H1 (cell line): ENCODE results near the gene FAM168B. TPM values are rescaled to one million over a fixed set of nuclear protein-coding genes. Genes with fewer than 3 reads are reported as not detected.

Experiments
- CTCF ChIA-PET: fragments of 300-600 bp; sonication (Branson Sonifier 250); formaldehyde crosslinking; loops from one replicate; lab custom pipeline; 2021; ENCODE audit not compliant: partially characterized antibody; lab: Charles Lee
- POLR2A ChIA-PET: fragments of 300-600 bp; sonication (Branson Sonifier 250); formaldehyde crosslinking; loops from one replicate; lab custom pipeline; 2021; ENCODE audit warnings: inconsistent platforms; ENCODE audit not compliant: partially characterized antibody; lab: Charles Lee
- DNase-seq, 2 experiments: peaks; one replicate each; pipeline versions ENCODE4 v3.0.0 to v3.0.0-alpha.2; 2010 to 2022; ENCODE audit warnings: low spot score in 2 of 2, low read depth in 1 of 2, mixed read lengths in 1 of 2
- FAIRE-seq: peaks from 2 replicates; lab custom pipeline; 2011; peaks lifted over from hg19 to GRCh38; lab: Jason Lieb, UNC
- H2AFZ ChIP-seq: 2 replicates; pipeline ENCODE4 v1.8.1; 2012; ENCODE audit warnings: low read length, inconsistent platforms
- H2AK5ac ChIP-seq: 2 replicates; pipeline ENCODE4 v1.6.1; 2013; ENCODE audit warnings: low read depth, low read length
- H2BK120ac ChIP-seq: replicated peaks from 2 replicates; pipeline ENCODE3; 2013; ENCODE audit warnings: low read depth, low read length, inconsistent platforms
- H2BK12ac ChIP-seq: 2 replicates; pipeline ENCODE4 v1.6.1; 2013; ENCODE audit warnings: low read depth, low read length
- H2BK15ac ChIP-seq: 2 replicates; pipeline ENCODE4 v1.6.1; 2013; ENCODE audit warnings: low read length
- H2BK20ac ChIP-seq: 2 replicates; pipeline ENCODE4 v1.6.1; 2013; ENCODE audit warnings: low read length
- H2BK5ac ChIP-seq: 2 replicates; pipeline ENCODE4 v1.6.1; 2013; ENCODE audit warnings: low read depth, low read length
- H3K14ac ChIP-seq: 2 replicates; pipeline ENCODE4 v1.6.1; 2013; ENCODE audit warnings: inconsistent platforms; ENCODE audit not compliant: insufficient read length
- H3K18ac ChIP-seq: 2 replicates; pipeline ENCODE4 v1.6.1; 2013; ENCODE audit warnings: low read length; ENCODE audit errors: extremely low read depth
- H3K23ac ChIP-seq: 2 replicates; pipeline ENCODE4 v1.6.1; 2013; ENCODE audit warnings: inconsistent platforms; ENCODE audit not compliant: insufficient read length
- H3K23me2 ChIP-seq: 2 replicates; pipeline ENCODE4 v1.6.1; 2013; ENCODE audit warnings: low read depth, low read length
- H3K27ac ChIP-seq: 2 replicates; pipeline ENCODE4 v1.6.1; 2011; ENCODE audit warnings: low read depth, low read length, inconsistent platforms
- H3K27me3 ChIP-seq, 4 experiments: replicated peaks in 1 of 4; 1 replicate in 1 of 4; 2 replicates in 3 of 4; pipeline versions ENCODE4 v1.6.1 to v1.8.1; 2011 to 2013; ENCODE audit warnings: low read length in 3 of 4, mild to moderate bottlenecking in 3 of 4, inconsistent platforms in 2 of 4, mixed read lengths in 2 of 4, moderate library complexity in 1 of 4; ENCODE audit not compliant: control insufficient read depth in 3 of 4, insufficient read depth in 3 of 4; ENCODE audit errors: extremely low read depth in 1 of 4
- H3K36me3 ChIP-seq, 4 experiments: 2 replicates each; pipeline versions ENCODE4 v1.6.1 to v1.8.1; 2011 to 2013; ENCODE audit warnings: mild to moderate bottlenecking in 4 of 4, low read length in 3 of 4, moderate library complexity in 2 of 4, control low read depth in 1 of 4, inconsistent platforms in 1 of 4; ENCODE audit not compliant: insufficient read depth in 4 of 4, control insufficient read depth in 2 of 4
- H3K4ac ChIP-seq: replicated peaks from 2 replicates; pipeline ENCODE3; 2013; ENCODE audit warnings: low read length, low read depth, mixed read lengths, inconsistent platforms; ENCODE audit not compliant: insufficient read length
- H3K4me1 ChIP-seq, 4 experiments: replicated peaks in 1 of 4; 1 replicate in 1 of 4; 2 replicates in 3 of 4; pipeline versions ENCODE4 v1.6.1 to v1.8.1; 2011 to 2013; ENCODE audit warnings: low read length in 3 of 4, inconsistent platforms in 2 of 4, mixed read lengths in 1 of 4; ENCODE audit not compliant: insufficient read depth in 4 of 4, control insufficient read depth in 3 of 4
- H3K4me2 ChIP-seq, 2 experiments: 2 replicates each; pipeline versions ENCODE4 v1.6.1 to v1.8.1; 2011 to 2013; ENCODE audit warnings: low read depth in 2 of 2, low read length in 2 of 2, control low read depth in 1 of 2, inconsistent platforms in 1 of 2, mild to moderate bottlenecking in 1 of 2; ENCODE audit not compliant: insufficient read depth in 1 of 2
- H3K4me3 ChIP-seq, 4 experiments: fragments of 200-600, 300-600 bp in 1 of 4; sonication (generic), shearing (Covaris generic), sonication (Bioruptor Twin) in 1 of 4; 2 replicates each; pipeline versions ENCODE4 v1.5.1 to v1.8.1; 2011 to 2016; ENCODE audit warnings: low read length in 4 of 4, low read depth in 3 of 4, control low read depth in 2 of 4, inconsistent platforms in 2 of 4, mild to moderate bottlenecking in 2 of 4, mixed read lengths in 1 of 4, moderate library complexity in 1 of 4; ENCODE audit not compliant: insufficient read depth in 2 of 4; ENCODE audit errors: extremely low read depth in 1 of 4
- H3K56ac ChIP-seq: replicated peaks from 2 replicates; pipeline ENCODE3; 2013; ENCODE audit warnings: low read depth, mild to moderate bottlenecking, mixed read lengths, low read length, inconsistent platforms; ENCODE audit not compliant: insufficient read length
- H3K79me1 ChIP-seq: 2 replicates; pipeline ENCODE4 v1.6.1; 2013; ENCODE audit warnings: low read depth, low read length, control low read depth
- H3K79me2 ChIP-seq, 2 experiments: 2 replicates each; pipeline versions ENCODE4 v1.6.1 to v1.8.1; 2012 to 2013; ENCODE audit warnings: low read length in 2 of 2, mild to moderate bottlenecking in 2 of 2, inconsistent platforms in 1 of 2; ENCODE audit not compliant: insufficient read depth in 2 of 2, control insufficient read depth in 1 of 2
- H3K9ac ChIP-seq, 4 experiments: replicated peaks in 1 of 4; 1 replicate in 1 of 4; 2 replicates in 3 of 4; pipeline versions ENCODE4 v1.6.1 to v1.8.1; 2011 to 2013; ENCODE audit warnings: low read depth in 3 of 4, low read length in 3 of 4, control low read depth in 2 of 4, mild to moderate bottlenecking in 2 of 4, moderate library complexity in 2 of 4, inconsistent platforms in 1 of 4; ENCODE audit errors: extremely low read depth in 1 of 4
- H3K9me3 ChIP-seq, 2 experiments: 2 replicates each; pipeline versions ENCODE4 v1.6.1 to v1.8.1; 2012 to 2013; ENCODE audit warnings: mild to moderate bottlenecking in 2 of 2, moderate library complexity in 2 of 2, control low read depth in 1 of 2, inconsistent platforms in 1 of 2, low read depth in 1 of 2, low read length in 1 of 2, mixed read lengths in 1 of 2; ENCODE audit not compliant: insufficient read depth in 2 of 2
- H4K20me1 ChIP-seq, 2 experiments: replicated peaks in 1 of 2; 2 replicates each; pipeline versions ENCODE3 to v1.8.1; 2011 to 2013; ENCODE audit warnings: inconsistent platforms in 2 of 2, low read length in 2 of 2, mild to moderate bottlenecking in 1 of 2; ENCODE audit not compliant: insufficient read depth in 2 of 2, control insufficient read depth in 1 of 2
- H4K5ac ChIP-seq: 2 replicates; pipeline ENCODE4 v1.6.1; 2013; ENCODE audit warnings: low read length, low read depth, mixed read lengths, inconsistent platforms; ENCODE audit not compliant: insufficient read length
- H4K8ac ChIP-seq: 2 replicates; pipeline ENCODE4 v1.8.0; 2013; ENCODE audit warnings: mild to moderate bottlenecking, moderate library complexity, low read length, inconsistent platforms; ENCODE audit not compliant: insufficient read depth; ENCODE audit errors: extremely low read depth
- H4K91ac ChIP-seq: replicated peaks from 2 replicates; pipeline ENCODE3; 2013; ENCODE audit warnings: low read length, mixed read lengths, inconsistent platforms; ENCODE audit not compliant: insufficient read length
- ATF3 ChIP-seq: IDR thresholded peaks from 2 replicates; pipeline ENCODE4 v1.6.1; 2011; ENCODE audit warnings: low read depth, mild to moderate bottlenecking, low read length; ENCODE audit not compliant: insufficient read depth
- E2F6 ChIP-seq: IDR thresholded peaks from 2 replicates; pipeline ENCODE4 v1.6.1; 2012; ENCODE audit warnings: inconsistent platforms
- KDM1A ChIP-seq: fragments of 200-600, 300-600 bp; sonication (generic); IDR thresholded peaks from 2 replicates; pipeline ENCODE4 v1.7.1; 2016; ENCODE audit warnings: mild to moderate bottlenecking, low read length, borderline replicate concordance
- KDM4A ChIP-seq: IDR thresholded peaks from one replicate; pipeline ENCODE4 v1.7.1; 2012; ENCODE audit warnings: low read depth, mild to moderate bottlenecking, moderate library complexity, low read length, inconsistent platforms; ENCODE audit not compliant: severe bottlenecking
- KDM5A ChIP-seq: fragments of 200-600 bp; IDR thresholded peaks from 2 replicates; pipeline ENCODE4 v1.7.1; 2012; ENCODE audit warnings: mild to moderate bottlenecking, low read length, inconsistent platforms, mixed read lengths
- MAX ChIP-seq: IDR thresholded peaks from 2 replicates; pipeline ENCODE4 v1.6.1; 2012; ENCODE audit warnings: inconsistent platforms
- NRF1 ChIP-seq: IDR thresholded peaks from 2 replicates; pipeline ENCODE4 v1.6.1; 2011; ENCODE audit warnings: mild to moderate bottlenecking, low read depth, low read length, improper control_type of control experiment
- RAD21 ChIP-seq, 2 experiments: IDR thresholded peaks in 1 of 2; conservative IDR thresholded peaks in 1 of 2; 2 replicates each; pipeline ENCODE4 v1.6.1; 2011; ENCODE audit warnings: low read depth in 2 of 2, low read length in 2 of 2, improper control_type of control experiment in 1 of 2, inconsistent platforms in 1 of 2, mild to moderate bottlenecking in 1 of 2, moderate library complexity in 1 of 2
- SIRT6 ChIP-seq: IDR thresholded peaks from one replicate; pipeline ENCODE4 v1.7.1; 2012; ENCODE audit warnings: low read length, inconsistent platforms
- SIX5 ChIP-seq: IDR thresholded peaks from 2 replicates; pipeline ENCODE4 v1.6.1; 2011; ENCODE audit warnings: mild to moderate bottlenecking, low read depth, low read length
- SUZ12 ChIP-seq: fragments of 200-600 bp; sonication (generic); IDR thresholded peaks from 2 replicates; pipeline ENCODE4 v1.6.1; 2012; ENCODE audit warnings: mild to moderate bottlenecking, inconsistent platforms, low read length, moderate library complexity, mixed read lengths
- TAF1 ChIP-seq: IDR thresholded peaks from 2 replicates; pipeline ENCODE4 v1.6.1; 2011; ENCODE audit warnings: mild to moderate bottlenecking, low read depth, low read length
- YY1 ChIP-seq: IDR thresholded peaks from 2 replicates; pipeline ENCODE4 v1.6.1; 2011; ENCODE audit warnings: low read depth, mild to moderate bottlenecking, low read length
- WGBS, 2 experiments: shearing (Covaris generic) in 1 of 2; methylation state at CpG; one replicate each; pipeline versions ENCODE4 v1.1.6 to v1.1.7; 2013 to 2015; ENCODE audit warnings: low lambda C conversion rate in 2 of 2, mixed read lengths in 2 of 2, inconsistent platforms in 1 of 2, low coverage in 1 of 2, missing lambda C conversion rate in 1 of 2; ENCODE audit not compliant: insufficient replicate concordance in 2 of 2, insufficient coverage in 1 of 2, insufficient read length in 1 of 2; ENCODE audit errors: extremely low coverage in 1 of 2, missing lambda C conversion rate in 1 of 2; 5-methylcytosine and 5-hydroxymethylcytosine counted together
- polyA plus RNA-seq, 7 experiments: library from polyadenylated mRNA; depleted of rRNA in 3 of 7; stranded (reverse) in 5 of 7; unstranded in 2 of 7; fragments of >200 nt in 5 of 7; fragments of 200-250 nt in 2 of 7; gene quantifications; 1 replicate in 5 of 7; 2 replicates in 1 of 7; 4 replicates in 1 of 7; pipeline versions ENCODE4 v1.2.1 to v1.2.3, GENCODE V29; 2011 to 2013; ENCODE audit warnings: missing spikeins in 2 of 7, mixed read lengths in 2 of 7
- total RNA-seq: library from RNA; stranded (reverse); fragmentation: NEBNext Ultra II Directional; extraction: Animal tissue kit (Norgen Biotek cat#: 25700); gene quantifications from 2 replicates; pipeline ENCODE4 v1.2.1, GENCODE V29; 2021

FAM168B gene
- total and polyA plus RNA-seq, 2 of the 8 experiments (the other 6 are each of a cell fraction or from before 2014, with no cell fraction given): 61.9 to 123 TPM

GRCh38 chr2:131010566-131010965 is 82.7 kb downstream of the FAM168B start:
- no peak for DNase-seq
- Histone ChIP-seq H2BK120ac (no peak overlapping the region), H3K27me3 (no peaks in the 10 kb centered on the region), H3K4me3 (no peak overlapping the region), H3K14ac (no peak overlapping the region), H2BK15ac (no peak overlapping the region), H2BK12ac (no peak overlapping the region), H3K36me3 (no peaks in the 10 kb centered on the region), H4K8ac (no peak overlapping the region), H2BK5ac (no peak overlapping the region), H4K91ac (no peak overlapping the region), H3K79me1 (no peaks in the 10 kb centered on the region), H3K9me3 (no peaks in the 10 kb centered on the region), H3K79me2 (no peaks in the 10 kb centered on the region), H3K23me2 (no peaks in the 10 kb centered on the region), H3K27ac (no peak overlapping the region), H3K18ac (no peak overlapping the region), H2AK5ac (no peak overlapping the region), H3K4ac (no peak overlapping the region), H2AFZ (no peak overlapping the region), H2BK20ac (no peak overlapping the region), H3K9ac (no peak overlapping the region), H3K4me2 (no peak overlapping the region), H4K5ac (no peak overlapping the region), H4K20me1 (peaks cover 0 to 4% of the 10 kb centered on the region in 2 experiments), H3K56ac (no peak overlapping the region), H3K23ac (no peak overlapping the region), H3K4me1 (peaks cover 0 to 2% (median 0%) of the 10 kb centered on the region in 4 experiments; a peak in 1 of 7 replicates)
- 89% methylated on average over 4 of the region's 4 CpGs; no CpG with 5 or more reads in 1 of the 2 experiments for whole genome bisulfite sequencing, 2 experiments
- no peak for FAIRE-seq
- ChIA-PET CTCF (interaction anchor here (1.8 kb wide), 1 partner anchor 13 kb away, joined by 3 read pairs; no protein-coding TSS in a partner anchor), POLR2A (no interaction called here)
- TF ChIP-seq E2F6 (no peak), SIRT6 (no peak), SIX5 (no peak), TAF1 (no peak), NRF1 (no peak), ATF3 (no peak), YY1 (no peak), RAD21 (IDR thresholded peaks at IDR 0.05 in 1 of 2, conservative IDR thresholded peaks at IDR 0.05 in 1 of 2; ENCODE audit: low read depth in 2 of 2, low read length in 2 of 2) (no peak), KDM5A (no peak), SUZ12 (no peak), KDM1A (no peak), KDM4A (no peak), MAX (no peak)
